KMS-11 (cell line): ENCODE results near the gene SDHA.

ENCODE experiments used
- H2AFZ ChIP-seq: fragments of 200-600 bp; sonication (generic); 2 replicates; pipeline ENCODE4 v1.6.1; 2016; ENCODE audit warnings: antibody characterized with exemption, mixed run types, low read depth
- H3K27ac ChIP-seq: fragments of 200-600 bp; sonication (generic); 2 replicates; pipeline ENCODE4 v1.6.1; 2016; ENCODE audit warnings: mild to moderate bottlenecking, mixed run types
- H3K27me3 ChIP-seq: fragments of 200-600 bp; sonication (generic); 2 replicates; pipeline ENCODE4 v1.6.1; 2017; ENCODE audit warnings: mild to moderate bottlenecking, low read depth, mixed run types, moderate library complexity; ENCODE audit not compliant: insufficient read depth
- H3K36me3 ChIP-seq: fragments of 200-600 bp; sonication (generic); 2 replicates; pipeline ENCODE4 v1.6.1; 2017; ENCODE audit warnings: mild to moderate bottlenecking, mixed run types; ENCODE audit not compliant: insufficient read depth
- H3K4me1 ChIP-seq: fragments of 200-600 bp; sonication (generic); 2 replicates; pipeline ENCODE4 v1.6.1; 2016; ENCODE audit warnings: mild to moderate bottlenecking, low read depth, mixed run types; ENCODE audit not compliant: poor library complexity, severe bottlenecking
- H3K4me2 ChIP-seq: fragments of 200-600 bp; sonication (generic); 2 replicates; pipeline ENCODE4 v1.7.0; 2016; ENCODE audit warnings: mild to moderate bottlenecking, mixed run types
- H3K4me3 ChIP-seq: fragments of 200-600 bp; sonication (generic); IDR thresholded peaks from 2 replicates; pipeline ENCODE4 v1.6.1; 2017; ENCODE audit warnings: low read depth, low read length, mixed read lengths; ENCODE audit not compliant: insufficient read depth
- H3K79me2 ChIP-seq: fragments of 200-600 bp; sonication (generic); 2 replicates; pipeline ENCODE4 v1.6.1; 2016; ENCODE audit warnings: low read depth, mixed run types; ENCODE audit not compliant: insufficient read depth
- H3K9ac ChIP-seq: fragments of 200-600 bp; sonication (generic); 2 replicates; pipeline ENCODE4 v1.6.1; 2016; ENCODE audit warnings: mild to moderate bottlenecking, mixed run types
- H4K20me1 ChIP-seq: fragments of 200-600 bp; sonication (generic); 2 replicates; pipeline ENCODE4 v1.6.1; 2016; ENCODE audit warnings: mild to moderate bottlenecking, mixed run types; ENCODE audit not compliant: insufficient read depth
- TF ChIP-seq, protein P1 (sequence below): fragments of 200-600 bp; sonication (generic); conservative IDR thresholded peaks from 2 replicates; pipeline ENCODE4 v1.6.1; 2017; ENCODE audit warnings: low read depth, mild to moderate bottlenecking, antibody characterized with exemption, low read length, moderate library complexity, mixed read lengths

Gene SDHA

DNA sequence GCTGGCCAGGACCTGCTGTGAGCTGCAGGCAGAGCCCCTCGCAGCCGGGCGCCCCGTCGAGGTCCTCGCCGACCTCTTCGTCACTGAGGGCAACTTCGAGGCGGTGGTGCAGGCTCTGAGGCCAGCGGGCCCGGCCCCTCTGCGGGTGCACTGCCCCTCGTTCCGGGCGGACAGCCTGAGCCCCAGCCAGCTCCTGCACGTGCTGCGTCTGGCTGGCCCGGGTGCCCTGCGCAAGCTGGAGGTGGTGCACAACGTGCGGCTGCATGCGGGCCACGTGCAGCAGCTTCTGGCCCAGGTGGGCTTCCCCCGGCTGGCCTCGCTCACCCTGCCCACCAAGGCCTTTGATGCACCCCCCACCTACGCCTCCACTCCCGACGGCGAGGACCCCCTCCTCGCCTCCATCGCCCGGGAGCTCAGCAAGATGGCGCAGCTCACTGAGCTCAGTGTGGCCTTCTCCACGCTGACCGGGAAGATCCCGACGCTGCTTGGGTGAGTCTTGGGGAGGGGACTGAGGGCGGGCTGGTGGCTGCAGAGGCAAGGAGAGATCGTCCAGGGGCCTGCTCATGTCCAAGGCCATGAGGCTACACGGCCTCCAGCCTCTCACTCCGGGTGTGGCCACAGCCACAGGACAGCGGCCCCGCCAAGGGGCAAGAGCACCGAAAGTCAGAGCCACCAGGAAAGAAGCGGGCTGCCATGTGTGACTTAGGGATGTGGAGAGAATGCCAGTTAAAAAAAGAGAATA lies 26.0 kb upstream of the SDHA start:
- peak overlapping the region; percentile 86 for H3K27ac ChIP-seq

DNA sequence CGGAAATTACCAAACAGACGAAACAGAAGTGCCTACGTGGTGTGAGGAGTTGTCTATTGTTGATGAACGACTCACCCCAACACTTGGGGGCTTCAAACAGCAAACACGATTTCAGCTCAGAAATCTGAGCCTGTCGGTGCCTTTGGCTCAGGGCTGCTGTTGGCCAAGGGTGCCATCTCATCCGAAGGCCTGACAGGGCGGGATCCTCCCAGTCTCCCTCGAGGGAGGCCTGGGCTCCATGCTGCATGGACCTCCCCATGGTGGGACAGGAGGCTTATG lies 25.5 kb upstream of the SDHA start:
- Histone ChIP-seq H3K79me2 (peaks cover 47% of the 10 kb centered on the region), H3K4me3 (no peak overlapping the region), H2AFZ (no peak overlapping the region), H3K4me2 (peak overlapping the region; percentile 99), H4K20me1 (no peaks in the 10 kb centered on the region), H3K9ac (peak overlapping the region; percentile 73; the same call in 1 of the 2 replicates), H3K4me1 (peaks cover 52% of the 10 kb centered on the region), H3K27me3 (no peaks in the 10 kb centered on the region), H3K27ac (peak overlapping the region; percentile 86; the same call in 1 of the 2 replicates), H3K36me3 (peaks cover 5% of the 10 kb centered on the region; the same call in 1 of the 2 replicates)
- TF ChIP-seq, protein P1, sequence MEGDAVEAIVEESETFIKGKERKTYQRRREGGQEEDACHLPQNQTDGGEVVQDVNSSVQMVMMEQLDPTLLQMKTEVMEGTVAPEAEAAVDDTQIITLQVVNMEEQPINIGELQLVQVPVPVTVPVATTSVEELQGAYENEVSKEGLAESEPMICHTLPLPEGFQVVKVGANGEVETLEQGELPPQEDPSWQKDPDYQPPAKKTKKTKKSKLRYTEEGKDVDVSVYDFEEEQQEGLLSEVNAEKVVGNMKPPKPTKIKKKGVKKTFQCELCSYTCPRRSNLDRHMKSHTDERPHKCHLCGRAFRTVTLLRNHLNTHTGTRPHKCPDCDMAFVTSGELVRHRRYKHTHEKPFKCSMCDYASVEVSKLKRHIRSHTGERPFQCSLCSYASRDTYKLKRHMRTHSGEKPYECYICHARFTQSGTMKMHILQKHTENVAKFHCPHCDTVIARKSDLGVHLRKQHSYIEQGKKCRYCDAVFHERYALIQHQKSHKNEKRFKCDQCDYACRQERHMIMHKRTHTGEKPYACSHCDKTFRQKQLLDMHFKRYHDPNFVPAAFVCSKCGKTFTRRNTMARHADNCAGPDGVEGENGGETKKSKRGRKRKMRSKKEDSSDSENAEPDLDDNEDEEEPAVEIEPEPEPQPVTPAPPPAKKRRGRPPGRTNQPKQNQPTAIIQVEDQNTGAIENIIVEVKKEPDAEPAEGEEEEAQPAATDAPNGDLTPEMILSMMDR: no peak

More for the DNA sequence above, 26.0 kb upstream of the SDHA start:
- TF ChIP-seq, protein P1: no peak
- H3K4me1 ChIP-seq: peaks cover 54% of the 10 kb centered on the region
- peaks cover 5% of the 10 kb centered on the region; the same call in 1 of the 2 replicates for H3K36me3 ChIP-seq
- H2AFZ ChIP-seq: no peak overlapping the region
- H4K20me1 ChIP-seq: no peaks in the 10 kb centered on the region
- H3K79me2 ChIP-seq: peaks cover 47% of the 10 kb centered on the region
- H3K27me3 ChIP-seq: no peaks in the 10 kb centered on the region
- H3K4me2 ChIP-seq: peak overlapping the region; percentile 99
- H3K4me3 ChIP-seq: no peak overlapping the region
- peak overlapping the region; percentile 73 for H3K9ac ChIP-seq

DNA sequence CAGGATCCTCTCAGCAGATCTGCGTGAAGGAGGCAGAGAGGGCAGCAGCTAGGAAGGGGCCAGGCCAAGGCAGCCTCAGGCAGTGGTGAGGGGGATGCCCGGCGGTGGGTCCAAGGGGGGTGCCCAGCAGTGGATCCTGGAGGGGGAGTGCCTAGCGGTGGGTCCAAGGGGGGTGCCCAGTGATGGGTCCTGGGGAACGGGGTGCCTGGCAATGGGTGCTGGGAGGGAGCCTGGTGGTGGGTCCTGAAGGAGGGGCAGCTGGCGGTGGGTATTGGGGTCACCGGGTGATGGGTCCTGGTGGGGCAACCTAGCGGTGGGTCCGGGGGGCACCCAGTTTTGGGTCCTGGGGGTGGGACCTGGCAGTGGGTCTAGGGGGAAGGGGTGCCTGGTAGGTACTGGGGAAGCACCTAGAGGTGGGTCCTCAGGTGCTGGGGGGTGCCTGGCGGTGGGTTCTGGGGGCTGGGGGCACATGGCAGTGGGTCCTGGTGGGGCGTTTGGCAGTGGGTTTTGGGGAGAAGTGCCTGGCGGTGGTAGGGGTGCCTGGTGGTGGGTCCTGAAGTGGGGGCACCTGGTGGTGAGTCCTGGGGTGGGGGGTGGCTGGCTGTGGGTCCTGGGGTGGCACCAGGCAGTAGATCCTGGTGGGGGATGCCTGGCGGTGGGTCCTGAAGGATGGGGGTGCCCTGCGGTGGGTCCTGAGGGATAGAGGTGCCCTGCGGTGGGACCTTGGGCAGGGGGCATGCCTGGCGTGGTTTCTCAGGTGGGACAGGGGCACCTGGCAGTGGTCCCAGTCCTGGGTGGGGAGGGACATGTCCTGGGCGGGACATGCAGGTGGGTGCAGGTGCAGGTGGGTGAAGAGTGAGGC lies 24.9 kb upstream of the SDHA start:
- Histone ChIP-seq H3K9ac (peak overlapping the region; percentile 73; the same call in 1 of the 2 replicates), H3K79me2 (peaks cover 47% of the 10 kb centered on the region), H2AFZ (no peak overlapping the region), H3K27ac (no peak overlapping the region), H3K4me2 (peak overlapping the region; percentile 99), H3K27me3 (no peaks in the 10 kb centered on the region), H4K20me1 (no peaks in the 10 kb centered on the region), H3K4me3 (no peak overlapping the region), H3K36me3 (peaks cover 5% of the 10 kb centered on the region; the same call in 1 of the 2 replicates), H3K4me1 (peaks cover 46% of the 10 kb centered on the region)
- TF ChIP-seq, protein P1: no peak

DNA sequence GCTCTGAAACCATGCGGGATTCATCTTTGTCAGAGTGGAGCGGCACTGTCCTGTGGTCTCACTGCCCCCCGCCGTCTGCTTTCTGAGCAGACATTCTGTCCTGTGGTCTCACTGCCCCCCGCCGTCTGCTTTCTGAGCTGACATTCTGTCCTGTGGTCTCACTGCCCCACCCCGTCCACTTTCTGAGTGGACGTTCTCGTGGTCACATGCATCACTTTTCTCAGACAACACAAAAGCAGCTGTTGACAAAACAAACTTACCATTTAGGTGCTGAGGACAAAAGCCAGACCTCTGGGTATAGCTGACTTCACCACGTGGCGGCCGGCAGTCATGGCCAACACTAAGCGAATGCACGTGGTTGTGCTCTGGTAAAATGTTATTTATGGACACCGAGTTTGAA lies 24.0 kb upstream of the SDHA start:
- peaks cover 43% of the 10 kb centered on the region for H3K79me2 ChIP-seq
- TF ChIP-seq, protein P1: no peak
- peaks cover 5% of the 10 kb centered on the region; the same call in 1 of the 2 replicates for H3K36me3 ChIP-seq
- peak overlapping the region; percentile 25; the same call in 1 of the 2 replicates for H3K4me2 ChIP-seq
- H3K9ac ChIP-seq: no peak overlapping the region
- no peaks in the 10 kb centered on the region for H3K27me3 ChIP-seq
- H3K4me1 ChIP-seq: peaks cover 37% of the 10 kb centered on the region
- no peak overlapping the region for H3K4me3 ChIP-seq
- H2AFZ ChIP-seq: no peak overlapping the region
- H4K20me1 ChIP-seq: no peaks in the 10 kb centered on the region
- no peak overlapping the region for H3K27ac ChIP-seq
